ENCODE measurements around the gene SLC12A6.

Gene SLC12A6

GRCh38 chr15:34214135-34214534 is 123.4 kb downstream of the SLC12A6 start:
- Histone ChIP-seq H2BK5ac (ENCODE audit: low read length) (no peak overlapping the region), H3K27ac (ENCODE audit: low read depth, low read length) (no peak overlapping the region), H4K8ac (ENCODE audit: low read depth, low read length) (no peak overlapping the region), H3K36me3 (ENCODE audit: control insufficient read depth, insufficient read depth, low read length) (no peaks in the 10 kb centered on the region), H3K56ac (ENCODE audit: low read length) (no peak overlapping the region), H3K4me1 (ENCODE audit: control insufficient read depth, low read depth, low read length) (peaks cover 3% of the 10 kb centered on the region), H2AK5ac (ENCODE audit: low read length) (no peak overlapping the region), H3K79me1 (ENCODE audit: low read length) (no peaks in the 10 kb centered on the region), H3K23ac (ENCODE audit: low read length) (no peak overlapping the region), H4K5ac (ENCODE audit: low read length) (no peak overlapping the region), H3K18ac (ENCODE audit: low read length) (no peak overlapping the region), H3K4ac (ENCODE audit: low read depth, low read length) (no peak overlapping the region), H3K4me2 (ENCODE audit: low read length) (no peak overlapping the region), H2BK120ac (ENCODE audit: low read depth, low read length) (no peak overlapping the region), H2BK15ac (replicated peaks; ENCODE audit: low read depth) (no peak overlapping the region), H3K27me3 (ENCODE audit: insufficient read depth, low read length, poor library complexity) (no peaks in the 10 kb centered on the region), H3K9ac (ENCODE audit: low read length) (no peak overlapping the region), H3K79me2 (ENCODE audit: control insufficient read depth, insufficient read depth, low read length) (no peaks in the 10 kb centered on the region), H3K4me3 (ENCODE audit: low read length) (no peak overlapping the region)
- WGBS (ENCODE audit: extremely low coverage, insufficient coverage, low lambda C conversion rate) = no CpG with 5 or more reads among the region's 3 CpGs
- DNase-seq = no peak

- H3K23ac ChIP-seq (ENCODE audit: low read length) = no peak overlapping the region
- no peak overlapping the region for H2BK15ac ChIP-seq (replicated peaks; ENCODE audit: low read depth)
- no peak overlapping the region for H3K56ac ChIP-seq (ENCODE audit: low read length)
- H3K4me3 ChIP-seq (ENCODE audit: low read length) = no peak overlapping the region
- H3K4me2 ChIP-seq (ENCODE audit: low read length) = no peak overlapping the region
- H3K79me2 ChIP-seq (ENCODE audit: control insufficient read depth, insufficient read depth, low read length) = peaks cover 2% of the 10 kb centered on the region
- no peaks in the 10 kb centered on the region for H3K79me1 ChIP-seq (ENCODE audit: low read length)
- no peak overlapping the region for H4K5ac ChIP-seq (ENCODE audit: low read length)
- no peaks in the 10 kb centered on the region for H3K36me3 ChIP-seq (ENCODE audit: control insufficient read depth, insufficient read depth, low read length)
- H2BK5ac ChIP-seq (ENCODE audit: low read length) = no peak overlapping the region
- DNase-seq = no peak
- no CpG with 5 or more reads among the region's 4 CpGs for WGBS (ENCODE audit: extremely low coverage, insufficient coverage, low lambda C conversion rate)
- H3K27ac ChIP-seq (ENCODE audit: low read depth, low read length) = no peak overlapping the region
- no peak overlapping the region for H3K18ac ChIP-seq (ENCODE audit: low read length)
- no peak overlapping the region for H2BK120ac ChIP-seq (ENCODE audit: low read depth, low read length)
- H3K9ac ChIP-seq (ENCODE audit: low read length) = no peak overlapping the region
- H2AK5ac ChIP-seq (ENCODE audit: low read length) = no peak overlapping the region
- no peaks in the 10 kb centered on the region for H3K27me3 ChIP-seq (ENCODE audit: insufficient read depth, low read length, poor library complexity)
- no peak overlapping the region for H4K8ac ChIP-seq (ENCODE audit: low read depth, low read length)
- H3K4me1 ChIP-seq (ENCODE audit: control insufficient read depth, low read depth, low read length) = peaks cover 3% of the 10 kb centered on the region
- no peak overlapping the region for H3K4ac ChIP-seq (ENCODE audit: low read depth, low read length)
These were observed 123.9 kb downstream of the SLC12A6 start for GRCh38 chr15:34213690-34214089.

DNA sequence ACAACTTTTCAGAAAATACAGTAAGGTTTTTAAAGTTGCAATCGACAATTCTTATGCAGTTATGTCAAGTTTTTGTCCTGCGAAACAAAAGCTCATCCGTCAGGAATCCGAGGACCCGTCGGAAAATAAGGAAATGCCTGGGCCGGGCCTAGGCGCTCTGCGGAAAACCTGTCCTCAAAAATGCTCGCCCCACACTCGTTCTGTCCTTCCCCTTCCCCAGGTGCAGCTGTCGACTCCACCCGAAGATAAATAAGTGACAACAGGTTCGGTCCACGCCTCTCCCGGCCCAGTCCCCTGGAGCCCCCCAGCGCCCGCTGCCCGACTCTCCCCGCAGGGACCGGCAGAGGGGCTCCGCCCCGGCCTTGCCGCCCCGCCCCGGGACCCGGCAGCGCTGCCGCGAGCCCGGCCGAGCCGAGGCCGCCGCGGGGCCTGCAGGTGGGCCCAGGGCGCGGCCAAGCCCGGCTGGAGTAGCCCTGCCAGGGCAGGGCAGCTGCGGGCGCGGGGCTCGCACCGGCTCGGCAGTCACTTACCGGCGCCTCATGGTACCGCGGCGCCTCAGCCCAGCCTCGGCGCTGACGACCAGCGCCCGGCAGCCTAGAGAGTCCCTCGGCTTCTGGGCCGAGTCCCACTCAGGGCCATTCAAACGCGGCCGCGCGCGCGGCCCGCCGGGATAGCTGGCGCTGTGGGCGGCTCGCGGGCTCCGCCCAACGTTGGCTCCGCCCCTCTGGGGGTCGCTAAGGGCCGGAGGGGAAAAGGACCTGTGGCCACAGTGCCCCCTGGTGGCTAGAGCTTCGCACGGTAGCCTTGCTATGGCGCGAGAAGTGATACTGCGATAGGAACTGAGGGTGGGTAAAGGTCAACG is 127.9 kb downstream of the SLC12A6 start, which contains the start of gene KATNBL1:
KATNBL1 (minus strand) TSS at position 676 of the 862 bp plus-strand sequence. CDS start 46,420 bp downstream, outside the sequence.
- Histone ChIP-seq H3K4me3 (ENCODE audit: low read length) (peak within 1 kb of the TSS; percentile 83), H3K4me2 (ENCODE audit: low read length) (peak within 1 kb of the TSS; percentile 14), H3K4ac (ENCODE audit: low read depth, low read length) (no peak within 1 kb of the TSS), H3K27ac (ENCODE audit: low read depth, low read length) (peak within 1 kb of the TSS; percentile 99), H3K36me3 (ENCODE audit: control insufficient read depth, insufficient read depth, low read length) (no peaks in the 10 kb centered on the region), H4K5ac (ENCODE audit: low read length) (no peak within 1 kb of the TSS), H2BK15ac (replicated peaks; ENCODE audit: low read depth) (no peak within 1 kb of the TSS), H2BK5ac (ENCODE audit: low read length) (peak within 1 kb of the TSS; percentile 83), H3K23ac (ENCODE audit: low read length) (no peak within 1 kb of the TSS), H3K27me3 (ENCODE audit: insufficient read depth, low read length, poor library complexity) (no peaks in the 10 kb centered on the region), H3K4me1 (ENCODE audit: control insufficient read depth, low read depth, low read length) (peaks cover 3% of the 10 kb centered on the region), H3K9ac (ENCODE audit: low read length) (peak within 1 kb of the TSS; percentile 85), H3K79me2 (ENCODE audit: control insufficient read depth, insufficient read depth, low read length) (peaks cover 13% of the 10 kb centered on the region), H3K18ac (ENCODE audit: low read length) (peak within 1 kb of the TSS; percentile 96), H2AK5ac (ENCODE audit: low read length) (no peak within 1 kb of the TSS), H4K8ac (ENCODE audit: low read depth, low read length) (no peak within 1 kb of the TSS), H3K56ac (ENCODE audit: low read length) (peak within 1 kb of the TSS; percentile 94), H2BK120ac (ENCODE audit: low read depth, low read length) (peak within 1 kb of the TSS; percentile 54), H3K79me1 (ENCODE audit: low read length) (peaks cover 2% of the 10 kb centered on the region)
- DNase-seq = peak; percentile 95
- WGBS (ENCODE audit: extremely low coverage, insufficient coverage, low lambda C conversion rate) = no CpG with 5 or more reads among the region's 81 CpGs

DNA sequence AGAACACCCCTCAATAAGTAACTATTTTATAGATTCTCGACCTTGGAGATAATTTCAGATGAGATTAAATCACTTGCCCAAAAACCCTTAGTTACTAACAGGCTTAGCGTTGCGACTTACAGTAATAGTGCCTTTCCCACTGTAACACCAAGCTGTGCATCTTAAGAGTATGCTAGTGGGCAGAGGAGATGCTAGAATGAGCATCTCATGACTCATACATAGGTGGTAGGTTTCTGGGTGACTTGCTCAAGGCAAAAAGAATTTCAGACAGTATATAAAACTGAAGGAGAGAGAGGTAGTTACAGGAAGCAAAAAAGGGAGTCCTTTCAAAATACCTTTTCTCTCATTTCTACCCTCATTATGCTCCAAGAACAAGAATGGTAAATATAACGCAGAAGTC is 131.6 kb downstream of the SLC12A6 start:
- Histone ChIP-seq H2BK5ac (ENCODE audit: low read length) (no peak overlapping the region), H4K8ac (ENCODE audit: low read depth, low read length) (no peak overlapping the region), H3K9ac (ENCODE audit: low read length) (no peak overlapping the region), H3K4me2 (ENCODE audit: low read length) (no peak overlapping the region), H2BK15ac (replicated peaks; ENCODE audit: low read depth) (no peak overlapping the region), H4K5ac (ENCODE audit: low read length) (no peak overlapping the region), H3K27ac (ENCODE audit: low read depth, low read length) (no peak overlapping the region), H3K4me1 (ENCODE audit: control insufficient read depth, low read depth, low read length) (no peaks in the 10 kb centered on the region), H3K4ac (ENCODE audit: low read depth, low read length) (no peak overlapping the region), H2AK5ac (ENCODE audit: low read length) (no peak overlapping the region), H3K79me2 (ENCODE audit: control insufficient read depth, insufficient read depth, low read length) (peaks cover 23% of the 10 kb centered on the region), H3K27me3 (ENCODE audit: insufficient read depth, low read length, poor library complexity) (no peaks in the 10 kb centered on the region), H3K23ac (ENCODE audit: low read length) (no peak overlapping the region), H2BK120ac (ENCODE audit: low read depth, low read length) (no peak overlapping the region), H3K36me3 (ENCODE audit: control insufficient read depth, insufficient read depth, low read length) (no peaks in the 10 kb centered on the region), H3K79me1 (ENCODE audit: low read length) (peaks cover 9% of the 10 kb centered on the region), H3K4me3 (ENCODE audit: low read length) (no peak overlapping the region), H3K56ac (ENCODE audit: low read length) (no peak overlapping the region), H3K18ac (ENCODE audit: low read length) (no peak overlapping the region)
- no peak for DNase-seq
- no CpG with 5 or more reads among the region's 4 CpGs for WGBS (ENCODE audit: extremely low coverage, insufficient coverage, low lambda C conversion rate)

GRCh38 chr15:34203936-34204335 is 133.6 kb downstream of the SLC12A6 start:
- peaks cover 9% of the 10 kb centered on the region for H3K79me1 ChIP-seq (ENCODE audit: low read length)
- H3K56ac ChIP-seq (ENCODE audit: low read length) = no peak overlapping the region
- H3K36me3 ChIP-seq (ENCODE audit: control insufficient read depth, insufficient read depth, low read length) = no peaks in the 10 kb centered on the region
- no peaks in the 10 kb centered on the region for H3K4me1 ChIP-seq (ENCODE audit: control insufficient read depth, low read depth, low read length)
- H3K9ac ChIP-seq (ENCODE audit: low read length) = no peak overlapping the region
- no peak for DNase-seq
- H4K5ac ChIP-seq (ENCODE audit: low read length) = no peak overlapping the region
- no peak overlapping the region for H3K4me2 ChIP-seq (ENCODE audit: low read length)
- H3K23ac ChIP-seq (ENCODE audit: low read length) = no peak overlapping the region
- no peak overlapping the region for H3K18ac ChIP-seq (ENCODE audit: low read length)
- peaks cover 25% of the 10 kb centered on the region for H3K79me2 ChIP-seq (ENCODE audit: control insufficient read depth, insufficient read depth, low read length)
- no peak overlapping the region for H3K27ac ChIP-seq (ENCODE audit: low read depth, low read length)
- H2AK5ac ChIP-seq (ENCODE audit: low read length) = no peak overlapping the region
- no peak overlapping the region for H2BK15ac ChIP-seq (replicated peaks; ENCODE audit: low read depth)
- H2BK120ac ChIP-seq (ENCODE audit: low read depth, low read length) = no peak overlapping the region
- H3K27me3 ChIP-seq (ENCODE audit: insufficient read depth, low read length, poor library complexity) = no peaks in the 10 kb centered on the region
- no peak overlapping the region for H3K4ac ChIP-seq (ENCODE audit: low read depth, low read length)
- no peak overlapping the region for H2BK5ac ChIP-seq (ENCODE audit: low read length)
- no peak overlapping the region for H4K8ac ChIP-seq (ENCODE audit: low read depth, low read length)
- no peak overlapping the region for H3K4me3 ChIP-seq (ENCODE audit: low read length)
- no CpG with 5 or more reads among the region's 1 CpG for WGBS (ENCODE audit: extremely low coverage, insufficient coverage, low lambda C conversion rate)
